ENCODE measurements around the gene OR5K4.
A peak's percentile ranks its signal among the peaks of the same experiment; 100 is the strongest.

Gene OR5K4

DNA sequence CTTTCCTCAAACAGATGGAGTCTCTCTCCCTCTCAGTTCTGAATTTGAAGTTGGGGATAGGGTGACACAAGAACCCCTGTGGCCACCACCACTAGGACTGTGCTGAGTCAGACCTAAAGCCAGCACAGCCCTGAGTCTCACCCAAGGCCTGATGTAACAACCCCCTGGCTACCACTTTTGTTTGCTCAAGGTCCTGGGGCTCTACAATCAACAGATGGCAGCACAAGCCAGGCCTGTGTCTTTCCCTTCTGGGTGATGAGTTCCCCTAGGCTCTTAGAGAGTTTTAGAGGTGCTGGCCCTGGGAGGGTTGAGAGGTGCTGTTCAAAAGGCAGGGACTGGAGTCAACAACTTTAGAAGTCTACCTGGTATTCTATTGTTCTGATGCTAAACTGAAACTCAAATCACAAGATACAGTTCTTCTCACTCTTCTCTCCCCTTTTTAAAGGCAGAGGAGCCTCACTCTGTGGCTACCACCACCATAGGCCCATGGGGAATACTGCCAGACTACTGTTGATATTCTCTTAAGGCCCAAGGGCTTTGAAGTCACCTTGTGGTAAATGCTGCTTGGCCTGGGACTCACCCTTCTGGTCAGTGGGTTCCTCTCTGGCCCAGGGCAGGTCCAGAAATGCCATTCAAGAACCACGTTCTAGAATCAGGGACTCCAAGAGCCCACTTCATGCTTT lies 6.5 kb downstream of the OR5K4 start:
- no peaks in the 10 kb centered on the region for H3K9me3 ChIP-seq (ENCODE audit: severe bottlenecking)
- H3K27me3 ChIP-seq (ENCODE audit: insufficient read depth, low read depth, severe bottlenecking): no peaks in the 10 kb centered on the region
- no peaks in the 10 kb centered on the region for H3K36me3 ChIP-seq
- DNase-seq: no peak
- no peak overlapping the region for H3K27ac ChIP-seq
- no peak overlapping the region for H3K4me3 ChIP-seq (ENCODE audit: low read depth, low read length)
- TF ChIP-seq CTCF (IDR thresholded peaks at IDR 0.05; ENCODE audit: low read depth, low read length): 0 out of 2 replicates have a peak, but pooled peaks have one; percentile 4

GRCh38 chr3:98360681-98361080 lies 7.0 kb downstream of the OR5K4 start:
- H3K4me3 ChIP-seq (ENCODE audit: low read depth, low read length): no peak overlapping the region
- TF ChIP-seq CTCF (IDR thresholded peaks at IDR 0.05; ENCODE audit: low read depth, low read length): no peak
- DNase-seq: no peak
- H3K9me3 ChIP-seq (ENCODE audit: severe bottlenecking): no peaks in the 10 kb centered on the region
- no peak overlapping the region for H3K27ac ChIP-seq
- no peaks in the 10 kb centered on the region for H3K27me3 ChIP-seq (ENCODE audit: insufficient read depth, low read depth, severe bottlenecking)
- H3K36me3 ChIP-seq: no peaks in the 10 kb centered on the region

GRCh38 chr3:98361289-98361688 lies 7.6 kb downstream of the OR5K4 start:
- TF ChIP-seq CTCF (IDR thresholded peaks at IDR 0.05; ENCODE audit: low read depth, low read length): no peak
- Histone ChIP-seq H3K36me3 (no peaks in the 10 kb centered on the region), H3K4me3 (ENCODE audit: low read depth, low read length) (no peak overlapping the region), H3K9me3 (ENCODE audit: severe bottlenecking) (no peaks in the 10 kb centered on the region), H3K27ac (no peak overlapping the region), H3K27me3 (ENCODE audit: insufficient read depth, low read depth, severe bottlenecking) (no peaks in the 10 kb centered on the region)
- no peak for DNase-seq

- no peak for TF ChIP-seq CTCF (IDR thresholded peaks at IDR 0.05; ENCODE audit: low read depth, low read length)
- no peak overlapping the region for H3K4me3 ChIP-seq (ENCODE audit: low read depth, low read length)
- DNase-seq: no peak
- peaks cover 2% of the 10 kb centered on the region for H3K27me3 ChIP-seq (ENCODE audit: insufficient read depth, low read depth, severe bottlenecking)
- no peaks in the 10 kb centered on the region for H3K36me3 ChIP-seq
- no peaks in the 10 kb centered on the region for H3K9me3 ChIP-seq (ENCODE audit: severe bottlenecking)
- no peak overlapping the region for H3K27ac ChIP-seq
Measured at GRCh38 chr3:98367464-98368246, 14.0 kb downstream of the OR5K4 start.

- H3K27me3 ChIP-seq (ENCODE audit: insufficient read depth, low read depth, severe bottlenecking): peaks cover 2% of the 10 kb centered on the region
- no peak for DNase-seq
- H3K4me3 ChIP-seq (ENCODE audit: low read depth, low read length): no peak overlapping the region
- no peak for TF ChIP-seq CTCF (IDR thresholded peaks at IDR 0.05; ENCODE audit: low read depth, low read length)
- H3K36me3 ChIP-seq: no peaks in the 10 kb centered on the region
- no peak overlapping the region for H3K27ac ChIP-seq
- no peaks in the 10 kb centered on the region for H3K9me3 ChIP-seq (ENCODE audit: severe bottlenecking)
Measured at GRCh38 chr3:98371186-98371585, 17.5 kb downstream of the OR5K4 start.

All from WERI-Rb-1 (cell line).